Subcutaneous abdominal adipose tissue (tissue), 5 donors: Measurements from ENCODE around the gene SPRR2G.
"Not testable (repeated sequence)": the region's sequence is repeated elsewhere in the genome, so short reads cannot be mapped to it uniquely, and the experiment has no call there.

Experiments
- H3K27ac ChIP-seq: one replicate; pipeline ENCODE4 v1.7.0; 2013; ENCODE audit warnings: low read depth, mild to moderate bottlenecking, inconsistent platforms, low read length, moderate library complexity
- H3K27me3 ChIP-seq, 5 donors: one replicate each; pipeline ENCODE4 v1.7.0; 2013; ENCODE audit warnings: low read length in 5 of 5, inconsistent platforms in 1 of 5; ENCODE audit not compliant: control insufficient read depth in 5 of 5, insufficient read depth in 4 of 5
- H3K36me3 ChIP-seq, 5 donors: one replicate each; pipeline ENCODE4 v1.7.0; 2013; ENCODE audit warnings: low read length in 5 of 5; ENCODE audit not compliant: control insufficient read depth in 5 of 5, insufficient read depth in 5 of 5
- H3K4me1 ChIP-seq, 5 donors: one replicate each; pipeline ENCODE4 v1.7.0; 2013; ENCODE audit warnings: low read length in 5 of 5, mild to moderate bottlenecking in 3 of 5, moderate library complexity in 1 of 5; ENCODE audit not compliant: control insufficient read depth in 5 of 5, insufficient read depth in 5 of 5
- H3K4me3 ChIP-seq, 5 donors: one replicate each; pipeline ENCODE4 v1.7.0; 2013; ENCODE audit warnings: low read length in 5 of 5, low read depth in 1 of 5
- H3K9ac ChIP-seq, 5 donors: one replicate each; pipeline ENCODE4 v1.7.0; 2013; ENCODE audit warnings: low read length in 5 of 5, mild to moderate bottlenecking in 4 of 5, moderate library complexity in 3 of 5
- H3K9me3 ChIP-seq, 5 donors: one replicate each; pipeline ENCODE4 v1.7.0; 2013; ENCODE audit warnings: low read length in 5 of 5; ENCODE audit not compliant: control insufficient read depth in 5 of 5
- donor health status: healthy.
- donor health status: healthy.
- donor health status: healthy.
- donor health status: healthy.
- donor health status: healthy.

SPRR2G gene

GRCh38 chr1:153150846-153151245, at the start of gene SPRR2G:
SPRR2G (minus strand) TSS chr1:153150890; CDS start chr1:153150110, 780 bp downstream.
- Histone ChIP-seq H3K4me1 (no peaks in the 10 kb centered on the region), H3K9me3 (no peaks in the 10 kb centered on the region), H3K27me3 (peaks cover 0 to 2% (median 0%) of the 10 kb centered on the region in 5 donors), H3K27ac (no peak within 1 kb of the TSS), H3K36me3 (no peaks in the 10 kb centered on the region), H3K9ac (no peak within 1 kb of the TSS), H3K4me3 (no peak within 1 kb of the TSS)

DNA sequence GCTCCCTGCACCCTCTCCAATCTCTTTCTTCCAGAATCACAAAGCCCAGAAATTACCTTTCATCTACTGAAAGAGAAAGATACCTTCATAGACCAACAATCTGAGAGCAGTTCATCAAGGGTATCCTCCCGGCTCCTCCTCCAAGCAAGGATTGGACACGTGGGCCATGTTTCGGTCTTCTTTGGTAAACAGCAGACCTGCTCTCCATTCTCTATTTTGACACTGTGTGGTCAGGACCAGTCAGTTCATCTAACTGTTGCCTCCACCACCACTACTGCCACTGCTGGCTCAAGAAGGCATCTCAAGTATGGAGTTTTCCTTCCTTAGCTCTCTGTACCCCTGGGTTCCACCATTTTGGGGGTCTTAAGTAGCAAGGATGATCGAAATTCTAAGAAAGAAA, 44.5 kb upstream of the SPRR2G start:
- Histone ChIP-seq H3K4me3 (no peak overlapping the region), H3K9me3 (no peaks in the 10 kb centered on the region), H3K27me3 (peaks cover 1 to 8% (median 5%) of the 10 kb centered on the region in 5 donors), H3K36me3 (no peaks in the 10 kb centered on the region), H3K4me1 (no peaks in the 10 kb centered on the region), H3K9ac (no peak overlapping the region), H3K27ac (no peak overlapping the region)

GRCh38 chr1:153194331-153195050, 43.8 kb upstream of the SPRR2G start:
- Histone ChIP-seq H3K4me3 (no peak overlapping the region), H3K27me3 (peaks cover 5 to 11% (median 6%) of the 10 kb centered on the region in 5 donors), H3K36me3 (no peaks in the 10 kb centered on the region)

GRCh38 chr1:153192697-153193096, 42.0 kb upstream of the SPRR2G start:
- Histone ChIP-seq H3K4me1 (no peaks in the 10 kb centered on the region), H3K36me3 (no peaks in the 10 kb centered on the region), H3K9me3 (no peaks in the 10 kb centered on the region), H3K27me3 (peaks cover 5 to 11% (median 6%) of the 10 kb centered on the region in 5 donors), H3K27ac (no peak overlapping the region), H3K9ac (no peak overlapping the region), H3K4me3 (no peak overlapping the region)

More at GRCh38 chr1:153194331-153195050, 43.8 kb upstream of the SPRR2G start:
- H3K9me3 ChIP-seq, result no peaks in the 10 kb centered on the region
- H3K4me1 ChIP-seq, result no peaks in the 10 kb centered on the region
- H3K9ac ChIP-seq, result no peak overlapping the region
- H3K27ac ChIP-seq, result no peak overlapping the region

DNA sequence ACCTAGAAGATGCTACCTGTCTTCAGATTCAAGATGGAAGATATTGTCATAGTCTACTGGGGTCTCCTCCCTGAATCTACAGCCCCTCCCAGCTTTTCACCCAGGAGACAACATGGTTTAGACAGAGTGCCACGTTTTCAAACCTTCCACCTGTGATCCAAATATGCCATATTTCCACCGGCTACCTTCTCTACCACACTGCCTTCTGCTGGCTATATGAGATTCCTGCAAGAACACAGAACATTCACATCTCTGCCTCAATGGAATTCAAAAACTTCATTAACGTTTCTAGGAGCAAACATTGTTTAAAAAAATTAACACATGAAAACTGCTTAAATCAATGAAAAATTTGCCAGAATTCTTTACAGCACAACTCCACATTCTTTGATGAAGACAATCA, 39.7 kb upstream of the SPRR2G start:
- Histone ChIP-seq H3K9ac (no peak overlapping the region), H3K27me3 (peaks cover 5 to 11% (median 6%) of the 10 kb centered on the region in 5 donors), H3K4me1 (no peaks in the 10 kb centered on the region), H3K4me3 (no peak overlapping the region), H3K27ac (no peak overlapping the region), H3K9me3 (peaks cover 0 to 3% (median 0%) of the 10 kb centered on the region in 5 donors), H3K36me3 (no peaks in the 10 kb centered on the region)

- not testable (repeated sequence) for H3K4me1 ChIP-seq, H3K4me3 ChIP-seq, H3K9ac ChIP-seq, H3K9me3 ChIP-seq, H3K27ac ChIP-seq, H3K36me3 ChIP-seq
- peaks cover 5 to 11% (median 6%) of the 10 kb centered on the region in 5 donors for H3K27me3 ChIP-seq
These were observed 37.6 kb upstream of the SPRR2G start for GRCh38 chr1:153188301-153188700.

GRCh38 chr1:153180556-153180955, 29.9 kb upstream of the SPRR2G start:
- no peaks in the 10 kb centered on the region for H3K9me3 ChIP-seq
- H3K27ac ChIP-seq, result no peak overlapping the region
- no peak overlapping the region for H3K9ac ChIP-seq
- H3K4me1 ChIP-seq, result no peaks in the 10 kb centered on the region
- H3K27me3 ChIP-seq, result peaks cover 0 to 2% (median 0%) of the 10 kb centered on the region in 5 donors
- H3K36me3 ChIP-seq, result no peaks in the 10 kb centered on the region
- no peak overlapping the region for H3K4me3 ChIP-seq

- no peaks in the 10 kb centered on the region for H3K4me1 ChIP-seq
- H3K9ac ChIP-seq, result no peak overlapping the region
- no peaks in the 10 kb centered on the region for H3K36me3 ChIP-seq
- no peak overlapping the region for H3K4me3 ChIP-seq
- peaks cover 0 to 2% (median 0%) of the 10 kb centered on the region in 5 donors for H3K27me3 ChIP-seq
- H3K9me3 ChIP-seq, result no peaks in the 10 kb centered on the region
- no peak overlapping the region for H3K27ac ChIP-seq
These were observed 28.2 kb upstream of the SPRR2G start for GRCh38 chr1:153178922-153179321.

- H3K4me3 ChIP-seq, result no peak overlapping the region
- H3K27me3 ChIP-seq, result peaks cover 0 to 2% (median 0%) of the 10 kb centered on the region in 5 donors
- no peaks in the 10 kb centered on the region for H3K4me1 ChIP-seq
- H3K27ac ChIP-seq, result no peak overlapping the region
- no peaks in the 10 kb centered on the region for H3K36me3 ChIP-seq
- no peak overlapping the region for H3K9ac ChIP-seq
- no peaks in the 10 kb centered on the region for H3K9me3 ChIP-seq
These were observed 23.9 kb upstream of the SPRR2G start for GRCh38 chr1:153174624-153175023.

GRCh38 chr1:153168686-153169085, 18.0 kb upstream of the SPRR2G start:
- Histone ChIP-seq H3K9me3 (no peaks in the 10 kb centered on the region), H3K36me3 (no peaks in the 10 kb centered on the region), H3K9ac (no peak overlapping the region), H3K4me1 (no peaks in the 10 kb centered on the region), H3K27me3 (no peaks in the 10 kb centered on the region), H3K27ac (no peak overlapping the region), H3K4me3 (no peak overlapping the region)
